GM23338 (cell line): Measurements from ENCODE around the gene PTPRN2.
"Not testable (repeated sequence)": the region's sequence is repeated elsewhere in the genome, so short reads cannot be mapped to it uniquely, and the experiment has no call there.

Experiments
- CTCF ChIP-seq, 2 experiments: fragments of 200-600 bp in 1 of 2; sonication (generic) in 1 of 2; conservative IDR thresholded peaks; 2 replicates each; pipeline versions ENCODE4 v1.5.1 to v1.6.1; 2016 to 2017; ENCODE audit warnings: antibody characterized with exemption in 2 of 2, low read depth in 2 of 2, mild to moderate bottlenecking in 2 of 2, moderate library complexity in 1 of 2
- EZH2phosphoT487 ChIP-seq: fragments of 200-600 bp; sonication (generic); IDR thresholded peaks from one replicate; pipeline ENCODE4 v1.8.1; 2018; ENCODE audit warnings: antibody characterized with exemption; ENCODE audit not compliant: unreplicated experiment
- POLR2AphosphoS5 ChIP-seq: IDR thresholded peaks from 2 replicates; pipeline ENCODE4 v1.6.1; 2016; ENCODE audit warnings: antibody characterized with exemption, low read depth

GRCh38 chr7:157910045-157910444 is 677.6 kb downstream of the PTPRN2 start:
- not testable (repeated sequence) for TF ChIP-seq POLR2AphosphoS5; CTCF (conservative IDR thresholded peaks at IDR 0.05; ENCODE audit: low read depth in 2 of 2); EZH2phosphoT487
